ENCODE results near the gene REXO1.

DNA sequence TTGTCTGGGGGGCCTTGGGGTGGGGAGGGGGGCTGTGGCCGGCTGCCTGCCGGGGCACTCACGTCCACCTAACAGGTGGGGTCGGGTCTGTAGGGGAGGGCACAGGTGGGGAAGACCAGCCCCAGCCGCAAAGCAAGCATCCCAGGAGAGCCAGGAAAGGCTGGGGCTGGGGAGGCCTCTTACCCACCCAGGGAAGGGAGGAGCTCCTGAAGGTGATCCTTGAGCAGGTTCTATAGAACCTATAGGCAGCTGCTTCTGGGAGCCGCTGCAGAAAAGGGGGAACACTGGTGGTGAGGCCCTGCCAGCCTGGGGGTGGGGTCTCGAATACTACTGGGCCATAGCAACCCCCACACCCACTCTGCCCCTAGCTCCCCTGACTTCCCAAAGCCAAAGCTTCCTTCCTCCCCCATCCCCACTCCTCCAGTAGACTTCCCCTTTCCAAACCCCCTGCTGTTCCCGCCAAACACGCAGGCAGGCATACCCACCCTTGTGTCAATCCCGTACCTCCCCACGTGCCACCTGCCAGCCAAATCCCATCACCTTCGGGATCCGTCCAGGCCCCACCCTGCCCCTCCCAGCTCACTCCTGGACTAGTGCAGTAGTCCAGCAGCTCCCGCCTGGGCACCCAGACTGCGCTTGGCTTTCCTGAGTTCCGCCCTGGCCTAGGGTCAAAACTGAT lies 9.5 kb upstream of the REXO1 start:
- TF ChIP-seq, protein P1, sequence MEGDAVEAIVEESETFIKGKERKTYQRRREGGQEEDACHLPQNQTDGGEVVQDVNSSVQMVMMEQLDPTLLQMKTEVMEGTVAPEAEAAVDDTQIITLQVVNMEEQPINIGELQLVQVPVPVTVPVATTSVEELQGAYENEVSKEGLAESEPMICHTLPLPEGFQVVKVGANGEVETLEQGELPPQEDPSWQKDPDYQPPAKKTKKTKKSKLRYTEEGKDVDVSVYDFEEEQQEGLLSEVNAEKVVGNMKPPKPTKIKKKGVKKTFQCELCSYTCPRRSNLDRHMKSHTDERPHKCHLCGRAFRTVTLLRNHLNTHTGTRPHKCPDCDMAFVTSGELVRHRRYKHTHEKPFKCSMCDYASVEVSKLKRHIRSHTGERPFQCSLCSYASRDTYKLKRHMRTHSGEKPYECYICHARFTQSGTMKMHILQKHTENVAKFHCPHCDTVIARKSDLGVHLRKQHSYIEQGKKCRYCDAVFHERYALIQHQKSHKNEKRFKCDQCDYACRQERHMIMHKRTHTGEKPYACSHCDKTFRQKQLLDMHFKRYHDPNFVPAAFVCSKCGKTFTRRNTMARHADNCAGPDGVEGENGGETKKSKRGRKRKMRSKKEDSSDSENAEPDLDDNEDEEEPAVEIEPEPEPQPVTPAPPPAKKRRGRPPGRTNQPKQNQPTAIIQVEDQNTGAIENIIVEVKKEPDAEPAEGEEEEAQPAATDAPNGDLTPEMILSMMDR (IDR thresholded peaks at IDR 0.05) = no peak
- no peak for TF ChIP-seq POLR2A (IDR thresholded peaks at IDR 0.05)
